IMR-90 (cell line): Measurements from ENCODE around the gene UNC5A. TPM values are rescaled to one million over a fixed set of nuclear protein-coding genes. Genes with fewer than 3 reads are reported as not detected.

Experiments
- ATAC-seq: fragments of 200-7000 bp; cut with Tn5 transposase; 2 replicates; pipeline ENCODE4 v1.9.1; 2020; ENCODE audit warnings: low read depth, mild to moderate bottlenecking, moderate library complexity
- BruUV-seq: library from RNA; stranded (reverse); fragments of 400-500 nt; replicated peaks from 2 replicates; lab custom pipeline; 2021; lab: Mats Ljungman, UMichigan
- CTCF ChIA-PET: fragments of 300-600 bp; formaldehyde crosslinking; extraction: SDS; loops from one replicate; lab custom pipeline; 2021; ENCODE audit warnings: antibody characterized with exemption; lab: Yijun Ruan, JAX
- POLR2A ChIA-PET: fragments of 300-600 bp; sonication (Branson Sonifier 250); formaldehyde crosslinking; loops from one replicate; lab custom pipeline; 2022; ENCODE audit warnings: antibody characterized with exemption; ENCODE audit not compliant: unreplicated experiment; lab: Charles Lee
- DNase-seq: peaks from one replicate; pipeline ENCODE4 v3.0.0; 2013
- H2AFZ ChIP-seq: replicated peaks from 2 replicates; pipeline ENCODE3; 2013; ENCODE audit warnings: low read length, mild to moderate bottlenecking; ENCODE audit not compliant: poor library complexity
- H2AK5ac ChIP-seq: 2 replicates; pipeline ENCODE4 v1.6.1; 2013; ENCODE audit warnings: low read depth, low read length, inconsistent platforms
- H2AK9ac ChIP-seq: replicated peaks from 2 replicates; pipeline ENCODE3; 2013; ENCODE audit warnings: mild to moderate bottlenecking, low read depth, low read length, moderate library complexity; ENCODE audit not compliant: poor library complexity
- H2BK120ac ChIP-seq: 2 replicates; pipeline ENCODE4 v1.6.1; 2013; ENCODE audit warnings: low read depth, low read length, inconsistent platforms
- H2BK15ac ChIP-seq: 3 replicates; pipeline ENCODE4 v1.6.1; 2013; ENCODE audit warnings: low read depth, low read length, inconsistent platforms
- H2BK20ac ChIP-seq: 2 replicates; pipeline ENCODE4 v1.6.1; 2013; ENCODE audit warnings: low read depth, mild to moderate bottlenecking, inconsistent platforms, low read length, moderate library complexity
- H2BK5ac ChIP-seq: 2 replicates; pipeline ENCODE4 v1.6.1; 2013; ENCODE audit warnings: mild to moderate bottlenecking, low read depth, low read length, inconsistent platforms; ENCODE audit not compliant: poor library complexity, severe bottlenecking
- H3K14ac ChIP-seq: replicated peaks from 2 replicates; pipeline ENCODE4 v1.6.1; 2013; ENCODE audit warnings: low read depth, low read length, inconsistent platforms
- H3K18ac ChIP-seq: 2 replicates; pipeline ENCODE4 v1.6.1; 2013; ENCODE audit warnings: low read depth, low read length, control low read depth
- H3K23ac ChIP-seq: 2 replicates; pipeline ENCODE4 v1.6.1; 2013; ENCODE audit warnings: low read depth, low read length, inconsistent platforms
- H3K27ac ChIP-seq: 2 replicates; pipeline ENCODE4 v1.5.1; 2013; ENCODE audit warnings: mild to moderate bottlenecking, control low read depth, low read length; ENCODE audit not compliant: insufficient read depth
- H3K27me3 ChIP-seq: 2 replicates; pipeline ENCODE4 v1.6.1; 2013; ENCODE audit warnings: low read length; ENCODE audit not compliant: control insufficient read depth, insufficient read depth
- H3K36me3 ChIP-seq: 2 replicates; pipeline ENCODE4 v1.6.1; 2013; ENCODE audit warnings: low read length, mixed read lengths; ENCODE audit not compliant: control insufficient read depth, insufficient read depth
- H3K4ac ChIP-seq: 2 replicates; pipeline ENCODE4 v1.6.1; 2013; ENCODE audit warnings: low read depth, low read length, inconsistent platforms
- H3K4me1 ChIP-seq: 2 replicates; pipeline ENCODE4 v1.6.1; 2013; ENCODE audit warnings: low read length, mixed read lengths; ENCODE audit not compliant: control insufficient read depth, insufficient read depth
- H3K4me2 ChIP-seq: 2 replicates; pipeline ENCODE4 v1.6.1; 2013; ENCODE audit warnings: low read depth, mild to moderate bottlenecking, control low read depth, low read length, moderate library complexity
- H3K4me3 ChIP-seq: 2 replicates; pipeline ENCODE4 v1.5.1; 2013; ENCODE audit warnings: low read depth, mild to moderate bottlenecking, control low read depth, low read length, moderate library complexity; ENCODE audit not compliant: insufficient read depth
- H3K56ac ChIP-seq: 2 replicates; pipeline ENCODE4 v1.6.1; 2013; ENCODE audit warnings: low read length, inconsistent platforms; ENCODE audit not compliant: insufficient read depth; ENCODE audit errors: extremely low read depth
- H3K79me1 ChIP-seq, 2 experiments: 2 replicates each; pipeline ENCODE4 v1.6.1; 2013; ENCODE audit warnings: low read length in 2 of 2, inconsistent platforms in 1 of 2, low read depth in 1 of 2
- H3K9ac ChIP-seq: 2 replicates; pipeline ENCODE4 v1.6.1; 2013; ENCODE audit warnings: low read depth, low read length, control low read depth
- H3K9me1 ChIP-seq: 2 replicates; pipeline ENCODE4 v1.6.1; 2013; ENCODE audit warnings: low read length, inconsistent platforms; ENCODE audit not compliant: insufficient read depth
- H3K9me3 ChIP-seq: 2 replicates; pipeline ENCODE4 v1.6.1; 2013; ENCODE audit warnings: low read length; ENCODE audit not compliant: control insufficient read depth, insufficient read depth
- H4K20me1 ChIP-seq: 2 replicates; pipeline ENCODE4 v1.6.1; 2013; ENCODE audit warnings: low read length, inconsistent platforms; ENCODE audit not compliant: insufficient read depth
- H4K5ac ChIP-seq: 2 replicates; pipeline ENCODE4 v1.6.1; 2013; ENCODE audit warnings: mild to moderate bottlenecking, low read depth, low read length, control low read depth
- H4K8ac ChIP-seq, 2 experiments: 2 replicates each; pipeline ENCODE4 v1.6.1; 2013; ENCODE audit warnings: low read depth in 2 of 2, low read length in 2 of 2, control low read depth in 1 of 2, inconsistent platforms in 1 of 2
- H4K91ac ChIP-seq: 2 replicates; pipeline ENCODE4 v1.6.1; 2013; ENCODE audit warnings: low read depth, low read length, inconsistent platforms; ENCODE audit not compliant: insufficient read depth
- BHLHE40 ChIP-seq: fragments of 150-350 bp; IDR thresholded peaks from 2 replicates; pipeline ENCODE4 v1.6.1; 2016; ENCODE audit warnings: mild to moderate bottlenecking, low read depth, low read length
- CEBPB ChIP-seq: IDR thresholded peaks from 2 replicates; pipeline ENCODE4 v1.6.1; 2012; ENCODE audit warnings: low read depth, low read length, improper control_type of control experiment
- FOS ChIP-seq: fragments of 150-350 bp; IDR thresholded peaks from 2 replicates; pipeline ENCODE4 v1.6.1; 2016; ENCODE audit warnings: low read depth, low read length
- POLR2A ChIP-seq: IDR thresholded peaks from 2 replicates; pipeline ENCODE4 v1.6.1; 2012; ENCODE audit warnings: mild to moderate bottlenecking, low read depth, low read length
- RFX5 ChIP-seq: IDR thresholded peaks from 2 replicates; pipeline ENCODE4 v1.8.0; 2012; ENCODE audit warnings: low read depth, mild to moderate bottlenecking, low read length, moderate library complexity
- SMC3 ChIP-seq: fragments of 150-350 bp; IDR thresholded peaks from 2 replicates; pipeline ENCODE4 v1.6.1; 2016; ENCODE audit warnings: low read depth, mild to moderate bottlenecking, antibody characterized with exemption, low read length, moderate library complexity
- WGBS, 2 experiments: methylation state at CpG; one replicate each; pipeline versions ENCODE4 v1.1.5 to v1.1.7; 2013; ENCODE audit warnings: missing lambda C conversion rate in 2 of 2; ENCODE audit not compliant: insufficient read length in 1 of 2; ENCODE audit errors: extremely low coverage in 2 of 2; 5-methylcytosine and 5-hydroxymethylcytosine counted together
- dilution Hi-C: fragments of 300-500 bp; cut with HindIII; formaldehyde crosslinking; loops from one replicate; pipeline ENCODE4 v1.14.3; 2018; ENCODE audit warnings: low sequenced_read_pairs; ENCODE audit not compliant: unreplicated experiment
- in situ Hi-C: fragments of 300-500 bp; cut with MboI; formaldehyde crosslinking; loops from 3 replicates; pipeline ENCODE4 v1.14.3; 2019; ENCODE audit warnings: low sequenced_read_pairs, inconsistent platforms, mixed read lengths
- intact Hi-C: fragments of 100-400 bp; cut with micrococcal nuclease; formaldehyde crosslinking; loops from 2 replicates; pipeline ENCODE4 v1.10.0; 2022
- polyA plus RNA-seq, 3 experiments: library from polyadenylated mRNA; depleted of rRNA; stranded (reverse); fragments of >200 nt; gene quantifications; 2 replicates each; pipeline ENCODE4 v1.2.3, GENCODE V29; 2012; ENCODE audit warnings: low replicate concordance in 1 of 3
- total RNA-seq: library from RNA; depleted of rRNA; stranded (reverse); fragments of >200 nt; gene quantifications from 2 replicates; pipeline ENCODE4 v1.2.3, GENCODE V29; 2012

The UNC5A gene
- total and polyA plus RNA-seq, 2 of the 4 experiments (the other 2 are of a cell fraction) = not detected

DNA sequence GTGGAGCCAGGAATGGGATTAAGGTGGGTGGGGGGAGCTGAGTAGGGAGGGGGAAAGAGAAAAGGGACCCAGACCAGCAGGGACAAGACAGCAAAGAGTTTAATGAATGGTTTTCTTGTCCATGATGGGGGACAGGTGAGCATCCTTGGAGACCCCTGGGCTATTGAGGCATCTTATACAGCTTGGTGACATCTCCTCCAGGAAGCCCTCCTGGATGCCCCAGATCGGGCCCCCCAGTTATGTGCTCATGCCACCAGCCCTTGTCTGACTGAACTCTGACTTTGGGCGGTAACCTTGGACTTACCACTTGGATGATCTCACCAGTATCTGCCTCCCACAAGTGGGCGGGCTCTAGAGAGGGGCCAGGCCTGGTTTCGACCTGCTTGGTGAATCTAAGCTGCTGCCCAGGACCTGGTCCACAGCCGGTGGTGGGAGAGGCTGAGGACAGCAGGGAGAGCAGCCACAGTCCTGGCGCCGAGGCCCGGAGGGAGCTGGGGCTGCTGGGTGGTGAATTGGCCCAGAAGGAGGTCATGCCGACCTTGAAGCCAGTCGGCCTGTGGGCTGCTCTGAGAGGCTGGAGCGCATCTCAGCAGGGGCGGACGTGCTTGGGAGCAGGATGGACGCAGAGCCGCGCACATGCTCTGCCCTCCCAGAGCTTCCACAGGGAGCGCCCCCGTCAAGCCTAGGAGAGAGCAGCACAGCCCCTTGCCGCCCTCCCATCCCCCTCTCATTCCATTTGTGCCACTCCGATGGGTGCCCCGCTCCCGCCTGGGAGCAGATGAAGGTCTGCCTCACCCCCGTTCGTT lies 36.2 kb downstream of the UNC5A start (continued):
- no peak for TF ChIP-seq CEBPB

DNA sequence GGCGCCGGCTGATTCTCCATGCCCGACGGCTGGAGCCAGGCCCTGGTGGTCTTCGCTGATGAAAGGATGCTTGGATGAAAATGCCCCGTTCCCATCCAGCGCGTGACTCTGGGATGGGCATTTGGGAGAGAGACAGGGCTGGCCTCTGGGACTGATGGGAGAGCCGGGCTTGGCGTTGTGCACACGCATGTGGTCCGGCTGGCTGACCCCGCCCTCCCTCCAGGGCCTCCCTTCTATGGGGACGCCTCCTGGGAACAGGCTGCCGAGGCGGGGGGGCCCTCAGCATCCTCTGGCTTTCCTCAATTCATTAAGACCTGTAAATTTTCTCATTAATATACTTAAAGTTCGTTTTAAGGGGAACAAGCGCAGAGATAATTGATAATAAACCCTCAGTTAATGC lies 36.8 kb downstream of the UNC5A start:
- Histone ChIP-seq H3K4me1 (no peaks in the 10 kb centered on the region; the same call in 1 of the 2 replicates), H2BK20ac (no peak overlapping the region), H2BK5ac (no peak overlapping the region), H3K23ac (no peak overlapping the region), H3K14ac (no peak overlapping the region), H4K5ac (no peak overlapping the region), H4K91ac (no peak overlapping the region), H3K36me3 (no peaks in the 10 kb centered on the region), H3K9ac (no peak overlapping the region), H2AK9ac (no peak overlapping the region), H4K20me1 (no peaks in the 10 kb centered on the region), H3K9me1 (no peaks in the 10 kb centered on the region), H2AFZ (no peak overlapping the region), H3K27me3 (peaks cover 45% of the 10 kb centered on the region), H3K27ac (no peak overlapping the region), H3K4me2 (no peak overlapping the region), H3K4me3 (no peak overlapping the region), H2AK5ac (no peak overlapping the region), H3K9me3 (no peaks in the 10 kb centered on the region), H3K56ac (no peak overlapping the region), H3K4ac (no peak overlapping the region), H4K8ac (no peak overlapping the region), H3K79me1 (no peaks in the 10 kb centered on the region), H2BK120ac (no peak overlapping the region), H2BK15ac (no peak overlapping the region), H3K18ac (no peak overlapping the region)
- 45% methylated on average over 4 of the region's 18 CpGs; no CpG with 5 or more reads in 1 of the 2 experiments for WGBS, 2 experiments
- dilution Hi-C loops = no loop called here
- DNase-seq (no peak), ATAC-seq (no peak)
- no TSS peak for BruUV-seq
- ChIA-PET CTCF (no interaction called here), POLR2A (no interaction called here)
- in situ Hi-C loops = no loop called here
- TF ChIP-seq FOS (no peak), CEBPB (no peak), RFX5 (no peak), BHLHE40 (no peak), SMC3 (no peak), POLR2A (no peak)
- intact Hi-C loops = no loop called here
